HL-60 (cell line): ENCODE measurements around the gene LRRC1.
"Not testable (repeated sequence)": the region's sequence is repeated elsewhere in the genome, so short reads cannot be mapped to it uniquely, and the experiment has no call there.

Source experiments
- DNase-seq, 2 experiments: peaks; one replicate each; pipeline ENCODE4 v3.0.0-alpha.2; 2010 to 2020; ENCODE audit warnings: low read depth in 1 of 2, low spot score in 1 of 2
- H3K27ac ChIP-seq: fragments of 250-450 bp; sonication (Bioruptor Pico); replicated peaks from 2 replicates; pipeline ENCODE4 v1.5.1; 2020; ENCODE audit warnings: mild to moderate bottlenecking, moderate library complexity
- H3K27me3 ChIP-seq: fragments of 250-450 bp; sonication (Bioruptor Pico); 2 replicates; pipeline ENCODE4 v1.5.1; 2021; ENCODE audit warnings: mild to moderate bottlenecking, moderate library complexity; ENCODE audit not compliant: insufficient read depth, poor library complexity, severe bottlenecking
- H3K4me3 ChIP-seq: replicated peaks from 2 replicates; pipeline ENCODE4 v1.5.1; 2011; ENCODE audit warnings: mild to moderate bottlenecking, control low read depth, low read length; ENCODE audit not compliant: insufficient read depth
- GABPA ChIP-seq: IDR thresholded peaks from 2 replicates; pipeline ENCODE4 v1.6.1; 2012; ENCODE audit warnings: low read depth
- POLR2AphosphoS5 ChIP-seq: IDR thresholded peaks from 2 replicates; pipeline ENCODE4 v1.6.1; 2012; ENCODE audit warnings: low read depth
- SPI1 ChIP-seq: IDR thresholded peaks from 2 replicates; pipeline ENCODE4 v1.6.1; 2012; ENCODE audit warnings: low read depth, mild to moderate bottlenecking, borderline replicate concordance
- TF ChIP-seq, protein P1 (sequence below): IDR thresholded peaks from one replicate; pipeline ENCODE4 v1.5.1; 2011; ENCODE audit warnings: low read length, control low read depth, inconsistent platforms; ENCODE audit not compliant: insufficient read depth
- TF ChIP-seq, protein P2 (sequence below): IDR thresholded peaks from 2 replicates; pipeline ENCODE4 v1.6.1; 2012; ENCODE audit warnings: low read depth; ENCODE audit not compliant: insufficient replicate concordance

LRRC1 gene

DNA sequence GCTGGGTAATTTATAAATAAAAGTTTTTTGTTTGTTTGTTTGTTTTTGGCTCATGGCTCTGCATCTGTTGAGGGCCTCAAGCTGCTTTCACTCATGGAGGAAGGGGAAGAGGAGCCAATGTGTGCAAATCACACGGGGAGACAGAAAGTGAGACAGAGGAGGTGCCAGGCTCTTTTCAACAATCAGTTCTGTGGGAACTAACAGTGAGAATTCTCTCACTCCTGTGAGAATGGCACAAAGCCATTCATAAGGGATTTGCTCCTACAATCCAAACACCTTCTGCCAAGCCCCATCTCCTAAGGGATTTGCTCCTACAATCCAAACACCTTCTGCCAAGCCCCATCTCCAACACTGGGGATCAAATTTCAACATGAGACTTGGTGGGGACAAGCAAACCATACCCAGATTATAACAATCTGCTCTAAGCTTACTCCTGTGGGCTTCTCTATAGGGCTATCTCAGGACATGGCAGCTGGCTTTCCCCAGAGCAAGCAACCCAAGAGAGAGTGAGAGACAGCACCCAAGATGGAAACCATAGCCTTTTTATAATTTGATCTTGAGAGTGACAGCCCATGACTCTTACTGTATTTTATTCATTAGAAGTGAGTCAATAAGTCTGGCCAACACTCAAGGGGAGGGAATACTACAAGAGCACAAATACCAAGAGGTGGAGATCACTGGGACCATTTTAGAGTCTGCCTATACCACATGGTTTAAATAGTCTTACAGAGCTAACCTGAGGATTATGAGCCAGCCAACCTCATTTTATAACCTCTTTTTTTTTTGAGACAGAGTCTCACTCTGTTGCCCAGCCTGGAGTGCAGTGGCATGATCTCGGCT is 22.8 kb upstream of the LRRC1 start:
- no peaks in the 10 kb centered on the region for H3K27me3 ChIP-seq
- no peak for TF ChIP-seq GABPA
- no peak for TF ChIP-seq POLR2AphosphoS5
- no peak for TF ChIP-seq SPI1
- TF ChIP-seq, protein P1, sequence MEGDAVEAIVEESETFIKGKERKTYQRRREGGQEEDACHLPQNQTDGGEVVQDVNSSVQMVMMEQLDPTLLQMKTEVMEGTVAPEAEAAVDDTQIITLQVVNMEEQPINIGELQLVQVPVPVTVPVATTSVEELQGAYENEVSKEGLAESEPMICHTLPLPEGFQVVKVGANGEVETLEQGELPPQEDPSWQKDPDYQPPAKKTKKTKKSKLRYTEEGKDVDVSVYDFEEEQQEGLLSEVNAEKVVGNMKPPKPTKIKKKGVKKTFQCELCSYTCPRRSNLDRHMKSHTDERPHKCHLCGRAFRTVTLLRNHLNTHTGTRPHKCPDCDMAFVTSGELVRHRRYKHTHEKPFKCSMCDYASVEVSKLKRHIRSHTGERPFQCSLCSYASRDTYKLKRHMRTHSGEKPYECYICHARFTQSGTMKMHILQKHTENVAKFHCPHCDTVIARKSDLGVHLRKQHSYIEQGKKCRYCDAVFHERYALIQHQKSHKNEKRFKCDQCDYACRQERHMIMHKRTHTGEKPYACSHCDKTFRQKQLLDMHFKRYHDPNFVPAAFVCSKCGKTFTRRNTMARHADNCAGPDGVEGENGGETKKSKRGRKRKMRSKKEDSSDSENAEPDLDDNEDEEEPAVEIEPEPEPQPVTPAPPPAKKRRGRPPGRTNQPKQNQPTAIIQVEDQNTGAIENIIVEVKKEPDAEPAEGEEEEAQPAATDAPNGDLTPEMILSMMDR: no peak
- TF ChIP-seq, protein P2, sequence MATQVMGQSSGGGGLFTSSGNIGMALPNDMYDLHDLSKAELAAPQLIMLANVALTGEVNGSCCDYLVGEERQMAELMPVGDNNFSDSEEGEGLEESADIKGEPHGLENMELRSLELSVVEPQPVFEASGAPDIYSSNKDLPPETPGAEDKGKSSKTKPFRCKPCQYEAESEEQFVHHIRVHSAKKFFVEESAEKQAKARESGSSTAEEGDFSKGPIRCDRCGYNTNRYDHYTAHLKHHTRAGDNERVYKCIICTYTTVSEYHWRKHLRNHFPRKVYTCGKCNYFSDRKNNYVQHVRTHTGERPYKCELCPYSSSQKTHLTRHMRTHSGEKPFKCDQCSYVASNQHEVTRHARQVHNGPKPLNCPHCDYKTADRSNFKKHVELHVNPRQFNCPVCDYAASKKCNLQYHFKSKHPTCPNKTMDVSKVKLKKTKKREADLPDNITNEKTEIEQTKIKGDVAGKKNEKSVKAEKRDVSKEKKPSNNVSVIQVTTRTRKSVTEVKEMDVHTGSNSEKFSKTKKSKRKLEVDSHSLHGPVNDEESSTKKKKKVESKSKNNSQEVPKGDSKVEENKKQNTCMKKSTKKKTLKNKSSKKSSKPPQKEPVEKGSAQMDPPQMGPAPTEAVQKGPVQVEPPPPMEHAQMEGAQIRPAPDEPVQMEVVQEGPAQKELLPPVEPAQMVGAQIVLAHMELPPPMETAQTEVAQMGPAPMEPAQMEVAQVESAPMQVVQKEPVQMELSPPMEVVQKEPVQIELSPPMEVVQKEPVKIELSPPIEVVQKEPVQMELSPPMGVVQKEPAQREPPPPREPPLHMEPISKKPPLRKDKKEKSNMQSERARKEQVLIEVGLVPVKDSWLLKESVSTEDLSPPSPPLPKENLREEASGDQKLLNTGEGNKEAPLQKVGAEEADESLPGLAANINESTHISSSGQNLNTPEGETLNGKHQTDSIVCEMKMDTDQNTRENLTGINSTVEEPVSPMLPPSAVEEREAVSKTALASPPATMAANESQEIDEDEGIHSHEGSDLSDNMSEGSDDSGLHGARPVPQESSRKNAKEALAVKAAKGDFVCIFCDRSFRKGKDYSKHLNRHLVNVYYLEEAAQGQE: no peak
- no peak for DNase-seq
- H3K27ac ChIP-seq: no peak overlapping the region
- no peak overlapping the region for H3K4me3 ChIP-seq

DNA sequence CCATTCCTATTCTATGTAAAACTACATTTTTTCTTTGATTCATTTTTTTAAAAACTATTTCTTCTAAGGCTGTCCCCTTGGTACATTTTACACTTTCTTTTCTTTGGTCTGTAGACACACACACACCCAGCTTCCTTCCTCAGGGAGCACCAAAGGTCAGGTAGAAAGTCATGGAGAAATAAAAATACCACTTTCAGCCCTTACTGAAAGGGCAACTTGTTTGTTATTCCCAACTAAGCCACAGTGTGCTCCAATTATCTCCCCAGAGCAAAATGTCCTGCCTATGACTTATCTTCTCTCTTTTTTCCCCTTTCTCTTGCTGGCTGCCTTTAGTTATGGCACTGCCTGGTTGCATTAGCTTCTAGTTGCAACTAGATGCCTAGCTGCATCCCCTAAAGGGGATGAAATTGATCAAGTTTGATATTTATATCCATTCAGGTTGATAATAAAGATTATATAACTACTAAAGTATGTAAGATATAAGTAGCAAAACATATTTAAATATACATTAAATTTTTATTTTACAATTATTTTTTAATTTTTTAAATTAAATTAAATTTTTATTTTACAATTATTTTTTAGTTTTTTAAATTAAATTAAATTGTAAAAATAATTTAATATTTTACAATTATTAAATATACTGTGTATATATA is 21.6 kb upstream of the LRRC1 start:
- no peak overlapping the region for H3K4me3 ChIP-seq
- TF ChIP-seq POLR2AphosphoS5 (no peak), SPI1 (no peak)
- TF ChIP-seq, protein P1: no peak
- TF ChIP-seq, protein P2: no peak
- no peaks in the 10 kb centered on the region for H3K27me3 ChIP-seq
- no peak overlapping the region for H3K27ac ChIP-seq
- DNase-seq: no peak

DNA sequence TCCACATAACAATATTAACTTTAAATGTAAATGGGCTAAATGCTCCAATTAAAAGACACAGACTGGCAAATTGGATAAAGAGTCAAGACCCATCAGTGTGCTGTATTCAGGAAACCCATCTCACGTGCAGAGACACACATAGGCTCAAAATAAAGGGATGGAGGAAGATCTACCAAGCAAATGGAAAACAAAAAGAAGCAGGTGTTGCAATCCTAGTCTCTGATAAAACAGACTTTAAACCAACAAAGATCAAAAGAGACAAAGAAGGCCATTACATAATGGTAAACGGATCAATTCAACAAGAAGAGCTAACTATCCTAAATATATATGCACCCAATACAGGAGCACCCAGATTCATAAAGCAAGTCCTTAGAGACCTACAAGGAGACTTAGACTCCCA is 18.7 kb upstream of the LRRC1 start:
- H3K27ac ChIP-seq, H3K27me3 ChIP-seq, DNase-seq, H3K4me3 ChIP-seq: not testable (repeated sequence)

DNA sequence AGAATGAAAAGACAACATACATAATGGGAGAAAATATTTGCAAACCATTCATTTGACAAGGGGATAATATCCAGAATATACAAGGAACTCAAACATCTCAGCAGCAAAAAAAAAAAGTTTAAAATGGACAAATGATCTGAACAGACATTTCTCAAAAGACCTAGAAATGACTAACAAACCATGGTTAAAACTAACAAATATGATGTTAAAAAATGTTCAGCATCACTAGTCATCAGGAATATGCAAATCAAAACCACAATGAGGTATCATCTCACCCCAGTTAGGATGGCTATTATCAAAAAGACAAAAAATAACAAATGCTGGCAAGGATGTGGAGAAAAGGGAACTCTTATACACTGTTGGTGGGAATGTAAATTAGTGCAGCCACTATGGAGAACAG is 9.8 kb upstream of the LRRC1 start:
- not testable (repeated sequence) for H3K4me3 ChIP-seq, H3K27ac ChIP-seq, DNase-seq, H3K27me3 ChIP-seq
